C4-2B (cell line): Measurements from ENCODE around the gene SPDEF.

Source experiments
- CTCF ChIP-seq: fragments of 450-650 bp; conservative IDR thresholded peaks from 2 replicates; pipeline ENCODE4 v1.5.1; 2017; ENCODE audit warnings: mild to moderate bottlenecking
- ZFX ChIP-seq: fragments of 450-650 bp; IDR thresholded peaks from 2 replicates; pipeline ENCODE4 v1.6.1; 2017

- TF ChIP-seq CTCF (no peak), ZFX (no peak)
Observed at GRCh38 chr6:34544776-34545471, 11.2 kb downstream of the SPDEF start.
